Naive thymus-derived CD4-positive, alpha-beta T cell (primary cell): ENCODE results near the gene TMPRSS13. TPM values are rescaled to one million over a fixed set of nuclear protein-coding genes. Genes with fewer than 3 reads are reported as not detected.

Source experiments
- ATAC-seq: fragments of 150-1000 bp; cut with Tn5 transposase; 2 replicates; pipeline ENCODE4 v1.10.0; 2021; ENCODE audit warnings: mild to moderate bottlenecking, moderate library complexity
- CTCF ChIA-PET: fragments of 350-600 bp; sonication (Branson Sonifier 250); formaldehyde crosslinking; loops from one replicate; lab custom pipeline; 2021; ENCODE audit warnings: antibody characterized with exemption; lab: Charles Lee
- POLR2A ChIA-PET: fragments of 350-600 bp; sonication (Branson Sonifier 250); formaldehyde crosslinking; loops from one replicate; lab custom pipeline; 2021; ENCODE audit warnings: antibody characterized with exemption, inconsistent platforms; lab: Charles Lee
- DNase-seq, 9 donors: peaks; one replicate each; pipeline versions ENCODE4 v3.0.0 to v3.0.0-alpha.2; 2020 to 2022; ENCODE audit warnings: mixed read lengths in 1 of 9
- H3K27ac ChIP-seq: one replicate; pipeline ENCODE4 v1.7.0; 2013; ENCODE audit warnings: mild to moderate bottlenecking, low read depth, low read length, moderate library complexity
- H3K27me3 ChIP-seq, 2 donors: one replicate each; pipeline ENCODE4 v1.7.0; 2013; ENCODE audit warnings: low read length in 2 of 2, mild to moderate bottlenecking in 2 of 2, moderate library complexity in 2 of 2; ENCODE audit not compliant: control insufficient read depth in 2 of 2, insufficient read depth in 2 of 2
- H3K36me3 ChIP-seq, 3 experiments: 1 replicate in 2 of 3; 2 replicates in 1 of 3; pipeline ENCODE4 v1.7.0; 2013; ENCODE audit warnings: low read length in 3 of 3, mild to moderate bottlenecking in 3 of 3, moderate library complexity in 1 of 3; ENCODE audit not compliant: insufficient read depth in 3 of 3, control insufficient read depth in 2 of 3
- H3K4me1 ChIP-seq, 2 donors: one replicate each; pipeline ENCODE4 v1.7.0; 2013; ENCODE audit warnings: low read length in 2 of 2, mild to moderate bottlenecking in 2 of 2, moderate library complexity in 1 of 2; ENCODE audit not compliant: control insufficient read depth in 2 of 2, insufficient read depth in 2 of 2
- H3K4me3 ChIP-seq: 2 replicates; pipeline ENCODE4 v1.7.0; 2013; ENCODE audit warnings: mild to moderate bottlenecking, low read length
- H3K9me3 ChIP-seq, 3 experiments: 1 replicate in 2 of 3; 2 replicates in 1 of 3; pipeline ENCODE4 v1.7.0; 2013; ENCODE audit warnings: low read length in 3 of 3; ENCODE audit not compliant: control insufficient read depth in 2 of 3
- H3K27ac Mint-ChIP-seq, 9 donors: one replicate each; pipeline ENCODE4 v1.8.0; 2020 to 2022; ENCODE audit warnings: mixed read lengths in 9 of 9, mild to moderate bottlenecking in 8 of 9, moderate library complexity in 5 of 9, inconsistent platforms in 2 of 9
- H3K27me3 Mint-ChIP-seq, 5 donors: one replicate each; pipeline ENCODE4 v1.8.0; 2021 to 2022; ENCODE audit warnings: mixed read lengths in 5 of 5, mild to moderate bottlenecking in 1 of 5
- H3K36me3 Mint-ChIP-seq, 5 donors: one replicate each; pipeline ENCODE4 v1.8.0; 2020 to 2022; ENCODE audit warnings: mixed read lengths in 5 of 5, mild to moderate bottlenecking in 3 of 5, inconsistent platforms in 1 of 5
- H3K4me1 Mint-ChIP-seq, 7 donors: one replicate each; pipeline ENCODE4 v1.8.0; 2020 to 2022; ENCODE audit warnings: mixed read lengths in 7 of 7, mild to moderate bottlenecking in 3 of 7, inconsistent platforms in 1 of 7
- H3K4me3 Mint-ChIP-seq, 10 donors: one replicate each; pipeline ENCODE4 v1.8.0; 2020 to 2022; ENCODE audit warnings: mild to moderate bottlenecking in 10 of 10, mixed read lengths in 10 of 10, moderate library complexity in 6 of 10, inconsistent platforms in 2 of 10
- H3K9me3 Mint-ChIP-seq, 11 donors: one replicate each; pipeline ENCODE4 v1.8.0; 2020 to 2022; ENCODE audit warnings: mixed read lengths in 11 of 11, mild to moderate bottlenecking in 4 of 11, inconsistent platforms in 1 of 11, moderate library complexity in 1 of 11
- intact Hi-C, 2 donors: fragments of 100-400 bp; cut with micrococcal nuclease; formaldehyde crosslinking; loops; one replicate each; pipeline ENCODE4 v1.15.1; 2023
- polyA plus RNA-seq, 2 donors: library from polyadenylated mRNA; unstranded; fragments of 300-500 nt; fragmentation: Illumina TruSeq; gene quantifications; one replicate each; pipeline ENCODE4 v1.2.3, GENCODE V29; 2021
- total RNA-seq, 6 experiments: library from RNA in 5 of 6; stranded (reverse) in 5 of 6; gene quantifications; 1 replicate in 5 of 6; 2 replicates in 1 of 6; pipeline ENCODE4 v1.2.3 and lab custom pipeline; 2021 to 2026

Gene TMPRSS13
- total and polyA plus RNA-seq, 7 experiments from 2014 or later: 0.47 to 4.1 (median 3.0) TPM

DNA sequence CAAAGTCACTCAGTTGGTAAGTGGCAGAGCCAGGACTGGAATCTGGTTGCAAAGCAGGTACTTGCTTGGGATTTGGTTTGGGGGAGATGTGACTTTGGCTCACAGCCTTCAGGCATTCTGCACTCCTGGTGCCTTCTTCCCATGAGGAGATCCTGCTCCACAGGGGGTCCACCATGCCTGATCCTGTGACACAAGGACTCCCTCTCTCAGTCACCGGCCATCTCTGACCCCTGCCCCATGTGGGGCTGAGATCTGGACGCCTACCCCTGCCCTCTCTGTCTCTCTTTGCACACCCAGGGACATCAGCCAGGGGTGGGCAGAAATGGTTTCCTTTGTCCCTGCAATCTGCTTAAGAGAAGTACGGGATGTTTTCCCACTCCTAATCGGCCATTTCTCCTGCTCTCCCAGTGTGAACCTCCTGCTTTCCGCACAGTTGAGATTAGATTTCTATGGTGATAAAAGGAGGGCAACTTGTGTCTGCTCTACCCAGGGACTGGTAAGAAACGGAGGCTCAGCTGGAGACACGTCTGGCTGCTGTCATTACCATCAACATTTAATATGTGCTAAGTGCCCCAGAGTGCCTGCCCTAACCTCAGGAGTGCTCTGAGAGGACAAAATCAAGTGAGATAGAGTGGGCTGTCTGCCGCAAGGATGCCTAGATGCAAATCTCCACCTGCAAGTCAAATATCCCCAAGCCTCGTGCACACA lies 41.6 kb downstream of the TMPRSS13 start:
- POLR2A ChIA-PET: no interaction called here
- Mint-ChIP-seq H3K27ac (no peak overlapping the region), H3K4me3 (no peak overlapping the region), H3K9me3 (peaks cover 0 to 22% (median 5%) of the 10 kb centered on the region in 11 donors), H3K27me3 (peaks cover 0 to 27% (median under 1%) of the 10 kb centered on the region in 5 donors), H3K4me1 (no peaks in the 10 kb centered on the region), H3K36me3 (peaks cover 0 to 5% (median 0%) of the 10 kb centered on the region in 5 donors)
- no peak overlapping the region for H3K4me3 ChIP-seq
- ATAC-seq (no peak), DNase-seq (no peak)
- no peaks in the 10 kb centered on the region for H3K4me1 ChIP-seq
- no peaks in the 10 kb centered on the region for H3K36me3 ChIP-seq
- H3K27me3 ChIP-seq: no peaks in the 10 kb centered on the region
- no peak overlapping the region for H3K27ac ChIP-seq
- no peaks in the 10 kb centered on the region for H3K9me3 ChIP-seq
- intact Hi-C loops: no loop called here
- CTCF ChIA-PET: no interaction called here

DNA sequence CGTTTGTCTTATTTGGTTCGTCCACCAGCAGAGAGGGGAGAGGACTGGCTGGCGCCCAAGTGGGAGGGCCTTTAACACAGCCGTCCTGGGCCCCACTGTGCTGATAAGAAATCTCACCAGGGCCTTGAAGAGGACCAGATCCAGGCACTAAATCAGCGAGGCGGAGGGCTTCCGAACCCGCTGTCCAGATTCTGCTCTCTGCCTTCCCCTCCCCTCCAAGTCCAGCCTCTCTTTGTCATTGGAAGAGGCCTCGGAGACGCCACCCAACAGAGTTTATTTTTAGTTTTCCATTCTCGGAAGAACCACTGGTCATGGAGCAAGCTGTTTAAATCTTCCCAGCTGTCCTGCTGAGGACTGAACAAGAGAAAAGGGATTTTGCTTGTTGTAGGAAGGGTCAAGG lies 43.4 kb downstream of the TMPRSS13 start:
- Histone ChIP-seq H3K27ac (no peak overlapping the region), H3K4me1 (no peaks in the 10 kb centered on the region), H3K9me3 (no peaks in the 10 kb centered on the region), H3K4me3 (no peak overlapping the region), H3K36me3 (no peaks in the 10 kb centered on the region), H3K27me3 (no peaks in the 10 kb centered on the region)
- no peak overlapping the region for H3K27ac Mint-ChIP-seq
- no peak for ATAC-seq
- intact Hi-C loops: no loop called here
- POLR2A ChIA-PET: no interaction called here
- CTCF ChIA-PET: no interaction called here
- H3K4me1 Mint-ChIP-seq: no peaks in the 10 kb centered on the region
- H3K9me3 Mint-ChIP-seq: peaks cover 0 to 13% (median 2%) of the 10 kb centered on the region in 11 donors
- peaks cover 0 to 35% (median 4%) of the 10 kb centered on the region in 5 donors for H3K27me3 Mint-ChIP-seq
- no peak overlapping the region for H3K4me3 Mint-ChIP-seq
- peaks cover 0 to under 1% (median 0%) of the 10 kb centered on the region in 5 donors for H3K36me3 Mint-ChIP-seq
- DNase-seq: no peak

DNA sequence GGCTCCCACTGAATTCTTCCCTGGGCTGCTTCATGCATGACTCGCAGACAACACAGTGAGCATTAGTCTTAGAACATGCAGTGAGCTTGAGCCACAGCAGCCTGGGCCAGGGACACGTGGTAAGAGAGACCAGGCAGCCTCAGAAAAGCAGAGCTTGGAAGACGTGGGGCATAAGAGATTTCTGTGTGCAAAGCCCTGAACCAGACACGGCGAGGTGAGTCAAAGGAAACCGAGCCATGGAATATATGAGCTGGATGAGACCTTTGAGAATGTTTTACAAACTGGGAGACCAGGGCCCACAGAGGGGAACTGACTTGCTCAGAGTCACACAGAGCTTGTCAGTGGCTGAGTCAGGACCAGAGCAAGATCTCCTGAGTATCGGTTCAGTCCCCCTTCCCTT lies 44.2 kb downstream of the TMPRSS13 start:
- ATAC-seq (no peak), DNase-seq (no peak)
- no peak overlapping the region for H3K27ac ChIP-seq
- H3K27ac Mint-ChIP-seq: no peak overlapping the region
- no peaks in the 10 kb centered on the region for H3K36me3 Mint-ChIP-seq
- POLR2A ChIA-PET: no interaction called here
- H3K4me3 Mint-ChIP-seq: no peak overlapping the region
- intact Hi-C loops: no loop called here
- H3K27me3 ChIP-seq: no peaks in the 10 kb centered on the region
- CTCF ChIA-PET: no interaction called here
- H3K9me3 Mint-ChIP-seq: peaks cover 0 to 7% (median under 1%) of the 10 kb centered on the region in 11 donors
- H3K4me1 ChIP-seq: no peaks in the 10 kb centered on the region
- H3K4me1 Mint-ChIP-seq: no peaks in the 10 kb centered on the region
- no peaks in the 10 kb centered on the region for H3K9me3 ChIP-seq
- H3K4me3 ChIP-seq: no peak overlapping the region
- peaks cover 4 to 42% (median 8%) of the 10 kb centered on the region in 5 donors for H3K27me3 Mint-ChIP-seq
- no peaks in the 10 kb centered on the region for H3K36me3 ChIP-seq

DNA sequence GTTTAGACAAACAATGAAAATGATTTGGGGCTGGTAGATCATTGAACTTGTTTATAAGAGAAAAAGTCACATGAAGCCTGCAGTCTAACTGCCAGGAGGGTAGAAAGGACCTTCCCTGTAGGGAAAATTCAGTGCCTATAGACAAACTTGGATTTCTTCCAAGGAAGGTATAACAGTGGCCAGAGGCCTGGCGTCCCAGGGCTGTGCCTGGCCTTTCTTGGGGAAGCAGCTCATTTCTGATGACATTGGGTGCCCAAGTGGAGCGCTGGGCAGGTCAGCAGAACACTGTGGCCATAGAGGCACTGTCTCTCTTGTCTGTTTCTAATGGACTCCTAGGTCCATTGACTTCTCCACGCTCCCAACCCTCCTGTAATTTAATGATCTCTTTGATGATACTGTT lies 46.1 kb downstream of the TMPRSS13 start:
- H3K4me3 Mint-ChIP-seq: no peak overlapping the region
- H3K27me3 ChIP-seq: peaks cover 0 to 2% of the 10 kb centered on the region in 2 donors
- no peak overlapping the region for H3K27ac Mint-ChIP-seq
- ATAC-seq: no peak
- H3K36me3 ChIP-seq: no peaks in the 10 kb centered on the region
- no peaks in the 10 kb centered on the region for H3K4me1 Mint-ChIP-seq
- H3K27ac ChIP-seq: no peak overlapping the region
- intact Hi-C loops: no loop called here
- POLR2A ChIA-PET: interaction anchor here (0.6 kb wide), 1 partner anchor 64 kb away, joined by 3 read pairs; no protein-coding TSS in a partner anchor
- H3K4me1 ChIP-seq: no peaks in the 10 kb centered on the region
- H3K9me3 ChIP-seq: no peaks in the 10 kb centered on the region
- no peak overlapping the region for H3K4me3 ChIP-seq
- H3K36me3 Mint-ChIP-seq: no peaks in the 10 kb centered on the region
- no peak for DNase-seq
- CTCF ChIA-PET: no interaction called here
- H3K9me3 Mint-ChIP-seq: peaks cover 0 to 4% (median 0%) of the 10 kb centered on the region in 11 donors
- peaks cover 10 to 52% (median 22%) of the 10 kb centered on the region in 5 donors for H3K27me3 Mint-ChIP-seq

DNA sequence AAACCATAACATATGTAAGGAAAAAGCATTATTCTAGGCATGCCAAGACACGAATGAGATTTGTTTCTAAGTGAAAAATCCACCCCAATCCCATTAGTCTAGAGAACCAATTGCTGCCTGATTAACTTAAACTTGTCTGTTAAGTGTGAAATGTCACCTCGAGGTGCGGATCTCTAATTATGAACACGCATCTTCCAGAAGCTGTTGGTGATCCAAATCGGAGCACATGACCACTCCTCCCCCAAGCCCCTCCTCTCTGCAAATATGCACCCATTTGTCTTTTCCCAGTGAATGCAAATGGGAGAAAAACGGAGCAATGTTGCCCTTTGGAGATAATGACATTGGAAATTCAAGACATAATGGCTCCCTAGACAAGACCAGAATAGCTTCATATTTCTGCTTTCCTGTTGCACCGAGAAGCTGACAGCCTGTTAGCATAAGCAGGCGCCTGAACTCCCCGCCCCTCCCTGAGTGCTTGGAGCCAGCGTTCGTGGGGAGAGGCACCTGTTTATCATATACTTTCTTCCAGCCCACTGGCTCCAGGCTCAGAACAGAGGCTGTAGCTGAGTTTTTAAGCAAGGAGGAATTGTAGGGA lies 46.8 kb downstream of the TMPRSS13 start:
- H3K27ac Mint-ChIP-seq: no peak overlapping the region
- CTCF ChIA-PET: no interaction called here

DNA sequence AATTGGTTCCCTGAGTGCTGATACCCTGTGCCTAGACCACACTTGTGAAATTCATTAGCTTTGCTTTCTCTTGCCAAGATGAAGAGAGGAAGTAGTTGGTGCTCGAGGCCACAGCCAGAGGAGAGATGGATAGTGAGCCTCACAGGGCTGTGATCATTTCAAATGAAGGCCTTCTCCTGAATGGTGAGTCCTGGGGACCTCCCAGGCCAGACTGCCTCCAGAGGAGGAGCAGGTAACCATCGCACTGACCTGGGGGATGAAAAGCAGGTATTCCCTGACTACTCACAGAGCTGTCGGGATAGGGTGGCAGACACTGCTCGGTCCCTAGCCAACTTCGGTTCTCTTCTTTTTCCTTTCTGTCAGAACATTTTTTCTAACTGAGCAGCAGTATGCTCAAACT lies 48.0 kb downstream of the TMPRSS13 start:
- Mint-ChIP-seq H3K27me3 (peaks cover 23 to 68% (median 34%) of the 10 kb centered on the region in 5 donors), H3K36me3 (no peaks in the 10 kb centered on the region), H3K4me3 (no peak overlapping the region), H3K4me1 (peaks cover 1 to 9% (median 4%) of the 10 kb centered on the region in 7 donors), H3K27ac (no peak overlapping the region), H3K9me3 (peaks cover 0 to 3% (median 0%) of the 10 kb centered on the region in 11 donors)
- intact Hi-C loops: no loop called here
- DNase-seq (no peak), ATAC-seq (no peak)
- Histone ChIP-seq H3K27ac (no peak overlapping the region), H3K27me3 (peaks cover 2 to 4% of the 10 kb centered on the region in 2 donors), H3K36me3 (no peaks in the 10 kb centered on the region), H3K4me3 (no peak overlapping the region), H3K9me3 (no peaks in the 10 kb centered on the region), H3K4me1 (peaks cover 0 to under 1% of the 10 kb centered on the region in 2 donors)
- ChIA-PET POLR2A (no interaction called here), CTCF (no interaction called here)

More for the DNA sequence above, 46.8 kb downstream of the TMPRSS13 start:
- no peaks in the 10 kb centered on the region for H3K36me3 ChIP-seq
- peaks cover 0 to 5% (median 0%) of the 10 kb centered on the region in 11 donors for H3K9me3 Mint-ChIP-seq
- no peaks in the 10 kb centered on the region for H3K36me3 Mint-ChIP-seq
- DNase-seq (no peak), ATAC-seq (no peak)
- no peak overlapping the region for H3K4me3 Mint-ChIP-seq
- no peak overlapping the region for H3K27ac ChIP-seq
- intact Hi-C loops: no loop called here
- peaks cover 14 to 58% (median 25%) of the 10 kb centered on the region in 5 donors for H3K27me3 Mint-ChIP-seq
- H3K27me3 ChIP-seq: peaks cover 0 to 4% of the 10 kb centered on the region in 2 donors
- H3K4me1 ChIP-seq: no peaks in the 10 kb centered on the region
- no peak overlapping the region for H3K4me3 ChIP-seq
- no peaks in the 10 kb centered on the region for H3K9me3 ChIP-seq
- H3K4me1 Mint-ChIP-seq: no peaks in the 10 kb centered on the region
- POLR2A ChIA-PET: interaction anchor here (0.6 kb wide), 1 partner anchor 64 kb away, joined by 3 read pairs; no protein-coding TSS in a partner anchor
